Activated CD4-positive, alpha-beta T cell treated with anti-CD3 and anti-CD28 coated beads for 48 hours (primary cell): ENCODE data around the gene MTF1.
A peak's percentile ranks its signal among the peaks of the same experiment; 100 is the strongest.

Experiments used
- DNase-seq: peaks from one replicate; pipeline ENCODE4 v3.0.0-alpha.2; 2020

The MTF1 gene

GRCh38 chr1:37866491-37866890 is 7.1 kb upstream of the MTF1 start:
- no peak for DNase-seq

- DNase-seq = peak; percentile 67
Measured at GRCh38 chr1:37865348-37866120, 6.1 kb upstream of the MTF1 start.

DNA sequence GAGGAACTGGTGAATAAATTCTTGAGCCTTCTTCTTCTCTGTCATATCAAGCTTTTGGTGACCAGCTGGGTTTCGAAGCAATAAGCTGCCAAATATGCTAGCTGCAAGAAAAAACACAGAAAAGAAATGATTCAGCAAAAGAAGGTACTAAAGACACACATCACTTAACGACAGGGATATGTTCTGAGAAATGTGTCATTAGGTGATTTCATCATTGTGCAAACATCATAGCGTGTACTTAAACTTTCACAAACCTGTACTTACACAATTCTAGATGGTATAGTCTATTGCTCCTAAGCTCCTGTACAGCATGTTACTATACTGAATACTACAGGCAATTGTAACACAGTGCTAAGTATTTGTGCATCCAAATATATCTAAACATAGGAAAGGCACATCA is 2.9 kb upstream of the MTF1 start:
- no peak for DNase-seq

- no peak for DNase-seq
Measured at GRCh38 chr1:37861151-37861550, 1.8 kb upstream of the MTF1 start.

- DNase-seq = no peak
Measured at GRCh38 chr1:37860346-37860666, 914 bp upstream of the MTF1 start.

GRCh38 chr1:37858931-37859506 is 373 bp downstream of the MTF1 start:
- DNase-seq = no peak

GRCh38 chr1:37854406-37854805 is 5.0 kb downstream of the MTF1 start:
- no peak for DNase-seq

DNA sequence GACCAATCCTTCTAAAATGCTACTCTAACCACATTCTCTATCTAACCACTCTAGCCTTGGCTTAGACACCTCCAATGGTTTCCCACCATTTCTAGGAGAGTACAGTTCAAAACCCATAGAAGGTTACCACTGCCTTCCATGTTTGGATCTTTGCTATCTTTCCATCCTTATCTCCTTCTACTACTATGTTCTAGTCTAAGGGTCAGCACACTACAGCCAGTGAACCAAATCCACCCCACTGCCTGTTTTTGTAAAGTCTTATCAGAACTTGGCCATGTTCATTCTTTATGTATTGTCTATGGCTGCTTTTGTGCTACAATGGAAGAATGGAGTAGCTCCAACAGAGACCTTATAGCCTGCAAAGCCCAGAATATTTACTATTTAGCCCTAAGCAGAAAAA is 6.2 kb downstream of the MTF1 start:
- no peak for DNase-seq

DNA sequence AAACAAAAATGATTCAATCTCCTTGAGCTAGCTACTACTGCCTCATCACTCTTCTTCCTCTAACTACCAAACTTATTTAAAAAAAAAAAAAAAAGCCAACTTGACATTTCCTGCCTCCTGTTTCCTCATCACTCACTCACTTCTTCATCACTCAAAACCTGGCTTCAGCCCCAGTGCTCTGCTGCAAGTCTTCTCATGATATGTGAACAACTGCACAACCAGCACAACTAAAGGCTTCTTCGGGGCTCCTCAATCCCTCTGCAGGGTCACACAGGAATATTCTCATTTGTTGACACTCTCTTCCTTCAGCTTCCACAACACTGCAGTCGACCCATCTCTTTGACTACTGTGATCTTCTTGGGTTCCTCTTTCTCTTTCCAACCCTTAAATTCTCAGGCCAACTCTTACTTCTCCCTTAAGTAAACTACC is 7.6 kb downstream of the MTF1 start:
- no peak for DNase-seq

DNA sequence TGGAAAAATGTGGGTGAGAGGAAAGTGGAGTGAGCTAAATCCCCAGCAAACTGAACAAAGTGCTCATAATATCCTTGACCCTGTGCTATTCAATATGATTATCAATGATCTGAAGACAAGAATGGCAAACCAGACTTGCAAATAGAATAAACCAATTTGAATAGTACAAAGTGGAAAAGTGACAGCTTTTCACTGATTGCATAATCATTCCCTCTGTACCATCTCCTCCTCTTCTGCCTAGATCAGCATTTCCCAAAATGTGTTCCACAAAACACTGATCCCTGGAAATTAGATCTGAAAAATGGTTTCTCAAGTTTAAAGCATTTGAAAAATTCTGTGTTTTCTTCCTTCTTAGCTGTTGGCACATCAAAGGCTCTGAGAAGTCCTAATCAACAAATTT is 8.1 kb downstream of the MTF1 start:
- DNase-seq = no peak

DNA sequence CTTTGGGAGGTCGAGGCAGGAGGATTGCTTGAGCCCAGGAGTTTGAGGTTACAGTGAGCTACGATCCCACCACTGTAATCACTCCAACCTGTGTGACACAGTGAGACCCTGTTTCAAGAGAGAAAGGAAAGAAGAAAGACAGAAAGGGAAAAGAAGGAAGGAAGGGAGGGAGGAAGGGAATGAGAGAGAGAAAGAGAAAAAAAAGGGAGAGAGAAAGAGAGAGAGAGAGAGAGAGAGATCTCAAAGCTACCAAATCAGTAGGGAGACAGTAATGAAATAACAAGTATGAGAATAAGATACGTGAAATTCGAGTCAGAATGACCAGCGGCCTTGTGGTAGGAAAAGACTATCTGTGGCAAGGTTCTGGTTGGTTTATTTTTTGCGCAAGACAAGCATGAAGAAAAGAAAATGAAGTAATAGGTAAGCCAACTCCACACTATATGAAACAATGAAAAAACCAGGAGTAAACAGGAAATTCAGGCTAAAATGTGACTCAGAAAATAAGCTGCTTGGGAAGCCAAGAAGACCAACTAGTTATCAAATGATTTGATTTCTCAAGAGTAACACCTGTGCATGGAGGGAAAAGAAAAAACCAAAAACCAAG is 8.9 kb downstream of the MTF1 start:
- DNase-seq = no peak

DNA sequence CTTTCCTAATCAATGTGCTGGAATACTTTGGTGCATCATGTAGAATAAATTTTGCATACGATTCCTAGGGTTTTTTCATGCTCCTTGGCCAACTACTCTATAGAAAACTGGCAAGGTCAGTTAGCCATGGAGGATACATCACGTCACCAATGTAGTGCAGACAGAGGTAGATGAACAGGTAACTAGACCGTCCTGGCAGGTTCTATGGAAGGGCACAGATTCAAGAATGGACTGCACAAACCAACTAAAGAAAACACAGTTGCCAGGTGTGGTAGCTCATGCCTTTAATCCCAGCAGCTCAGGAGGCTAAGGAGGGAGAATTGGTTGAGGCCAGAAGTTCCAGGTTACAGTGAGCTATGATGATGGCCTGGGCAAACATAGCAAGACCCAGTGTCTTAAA is 9.9 kb downstream of the MTF1 start:
- DNase-seq = no peak

- no peak for DNase-seq
Measured at GRCh38 chr1:37846647-37847339, 12.6 kb downstream of the MTF1 start.

DNA sequence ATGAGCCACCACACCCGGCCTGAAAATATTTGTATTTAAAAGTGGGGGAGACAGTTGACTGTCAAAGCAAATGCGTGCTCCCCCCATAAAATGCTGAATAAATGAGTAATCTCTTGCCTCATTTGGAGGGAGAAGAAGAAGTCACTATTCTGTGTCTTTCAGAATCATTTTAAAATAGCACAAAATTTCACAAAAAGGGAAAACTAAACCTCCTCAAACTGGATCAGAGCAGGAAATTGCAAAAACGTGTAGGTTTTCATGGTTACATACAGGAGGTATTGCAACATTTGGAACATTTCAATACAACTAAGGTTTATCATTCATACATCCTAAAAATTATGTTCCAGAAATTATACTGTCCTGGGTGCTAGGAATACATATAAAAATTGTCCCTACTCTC is 13.6 kb downstream of the MTF1 start:
- no peak for DNase-seq

DNA sequence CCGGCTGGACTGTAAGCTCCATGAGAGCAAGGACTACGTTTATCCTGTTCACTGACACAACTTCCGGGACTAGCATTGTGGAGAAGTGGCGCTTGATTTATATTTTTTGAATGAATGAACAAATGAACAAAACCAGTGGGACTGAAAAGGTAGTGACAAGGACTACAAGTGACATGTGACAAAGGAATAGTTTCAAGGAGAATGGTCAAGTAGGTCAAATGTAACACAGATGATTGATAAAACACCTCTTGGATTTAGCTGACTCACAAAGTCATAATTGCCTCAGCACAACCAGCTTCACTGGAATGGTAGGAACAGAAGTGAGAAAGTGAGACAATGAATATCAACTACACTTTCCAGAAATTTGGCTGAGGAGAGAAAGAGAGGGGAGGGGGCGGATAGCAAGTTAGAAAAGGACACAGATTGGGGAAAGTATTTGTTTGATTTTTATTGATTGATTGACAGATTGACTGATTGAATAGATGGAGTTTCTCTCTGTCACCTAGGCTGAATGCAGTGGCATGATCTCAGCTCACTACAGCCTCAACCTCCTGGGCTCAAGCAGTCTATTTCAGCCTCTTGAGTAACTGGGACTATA is 14.2 kb downstream of the MTF1 start:
- no peak for DNase-seq

- DNase-seq = no peak
Measured at GRCh38 chr1:37844536-37844935, 14.9 kb downstream of the MTF1 start.

DNA sequence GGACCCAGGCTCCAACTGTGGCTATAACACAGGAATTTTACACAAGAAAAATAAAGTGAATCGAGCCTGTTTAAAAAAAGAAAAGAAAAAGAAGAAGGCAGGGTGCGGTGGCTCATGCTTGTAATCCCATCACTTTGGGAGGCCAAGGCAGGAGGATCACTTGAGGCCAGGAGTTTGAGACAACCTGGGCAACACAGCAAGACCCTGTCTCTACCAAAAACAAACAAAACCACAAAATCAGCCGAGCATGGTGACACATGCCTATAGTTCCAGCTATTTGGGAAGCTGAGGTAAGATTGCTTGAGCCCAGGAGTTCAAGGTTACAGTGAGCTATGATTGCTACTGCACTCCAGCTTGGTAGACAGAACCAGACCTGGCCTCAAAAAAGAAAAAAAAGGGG is 17.7 kb downstream of the MTF1 start:
- no peak for DNase-seq

- DNase-seq = no peak
Measured at GRCh38 chr1:37840711-37841110, 18.7 kb downstream of the MTF1 start.

- DNase-seq = no peak
Measured at GRCh38 chr1:37839676-37840075, 19.7 kb downstream of the MTF1 start.

- no peak for DNase-seq
Measured at GRCh38 chr1:37836788-37837187, 22.6 kb downstream of the MTF1 start.

GRCh38 chr1:37831809-37832208 is 27.6 kb downstream of the MTF1 start:
- no peak for DNase-seq

DNA sequence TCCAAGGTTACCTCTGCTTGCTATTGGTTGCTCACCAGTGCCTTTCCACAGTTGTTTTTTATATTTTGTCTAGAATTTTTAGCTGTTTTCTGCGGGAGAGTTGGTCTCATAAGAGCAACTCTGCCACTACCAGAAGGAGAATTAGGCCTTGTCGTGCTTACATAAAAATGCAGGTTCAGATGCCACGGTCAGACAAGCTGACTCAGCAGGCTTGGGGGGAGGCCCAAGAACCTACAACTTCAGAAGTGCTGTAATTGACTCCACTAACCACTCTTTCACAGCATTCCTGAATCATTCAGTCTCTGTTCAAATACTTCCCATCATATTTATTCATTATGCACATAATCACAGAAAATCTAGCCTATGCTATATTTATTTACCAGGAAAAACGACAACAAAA is 28.3 kb downstream of the MTF1 start:
- DNase-seq = no peak

DNA sequence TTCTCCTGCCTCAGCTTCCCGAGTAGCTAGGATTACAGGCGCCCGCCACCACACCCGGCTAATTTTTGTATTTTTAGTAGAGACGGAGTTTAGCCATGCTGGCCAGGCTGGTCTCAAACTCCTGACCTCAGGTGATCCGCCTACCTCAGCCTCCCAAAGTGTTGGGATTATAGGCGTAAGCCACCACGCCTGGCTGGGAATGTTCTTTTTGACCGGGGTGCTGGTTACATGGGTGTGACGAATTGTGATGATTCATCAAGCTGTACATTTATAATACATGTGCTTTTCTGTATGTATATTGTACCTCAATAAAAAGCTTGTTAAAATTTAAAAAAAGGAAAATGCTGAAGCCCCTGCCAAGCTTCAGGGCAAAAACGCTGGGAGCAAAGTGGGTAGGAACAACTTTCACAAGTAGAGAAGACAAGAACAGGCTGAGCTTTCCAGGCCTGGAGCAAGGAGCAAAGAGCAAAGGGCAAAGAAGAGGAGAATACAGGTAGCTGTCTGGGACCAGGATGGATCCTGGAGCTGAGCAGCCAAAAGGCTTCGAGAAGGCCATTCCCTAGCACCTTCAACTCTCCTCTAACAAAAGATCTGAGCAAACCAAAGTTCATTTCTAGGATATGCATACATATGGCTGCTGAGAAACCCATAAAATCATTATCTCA is 30.9 kb downstream of the MTF1 start:
- DNase-seq = no peak
